ENCODE data around the gene IFFO2.

The IFFO2 gene

GRCh38 chr1:18956193-18957135 lies at the start of gene IFFO2:
TSS of gene IFFO2 (minus strand) at chr1:18956676. CDS start at chr1:18956332, 344 bp downstream.
- peak; percentile 96 to 99 (median 99) for DNase-seq (ENCODE audit: low read depth in 4 of 4, low spot score in 1 of 4)

- DNase-seq (ENCODE audit: low read depth in 4 of 4, low spot score in 1 of 4), result no peak
Measured at GRCh38 chr1:19006000-19006399, 49.5 kb upstream of the IFFO2 start.

- DNase-seq (ENCODE audit: low read depth in 4 of 4, low spot score in 1 of 4), result no peak
Measured at GRCh38 chr1:19003371-19004290, 47.2 kb upstream of the IFFO2 start.

GRCh38 chr1:19000065-19000464 lies 43.6 kb upstream of the IFFO2 start:
- DNase-seq (ENCODE audit: low read depth in 4 of 4, low spot score in 1 of 4), result no peak

GRCh38 chr1:18999359-18999758 lies 42.9 kb upstream of the IFFO2 start:
- DNase-seq (ENCODE audit: low read depth in 4 of 4, low spot score in 1 of 4), result no peak

- no peak for DNase-seq (ENCODE audit: low read depth in 4 of 4, low spot score in 1 of 4)
Measured at GRCh38 chr1:18998016-18998724, 41.7 kb upstream of the IFFO2 start.

GRCh38 chr1:18997508-18997907 lies 41.0 kb upstream of the IFFO2 start:
- no peak for DNase-seq (ENCODE audit: low read depth in 4 of 4, low spot score in 1 of 4)

GRCh38 chr1:18996548-18997177 lies 40.2 kb upstream of the IFFO2 start:
- no peak for DNase-seq (ENCODE audit: low read depth in 4 of 4, low spot score in 1 of 4)

- no peak for DNase-seq (ENCODE audit: low read depth in 4 of 4, low spot score in 1 of 4)
Measured at GRCh38 chr1:18994381-18994780, 37.9 kb upstream of the IFFO2 start.

- DNase-seq (ENCODE audit: low read depth in 4 of 4, low spot score in 1 of 4), result no peak
Measured at GRCh38 chr1:18992646-18993045, 36.2 kb upstream of the IFFO2 start.

GRCh38 chr1:18991585-18991984 lies 35.1 kb upstream of the IFFO2 start:
- DNase-seq (ENCODE audit: low read depth in 4 of 4, low spot score in 1 of 4), result no peak

GRCh38 chr1:18989896-18990295 lies 33.4 kb upstream of the IFFO2 start:
- no peak for DNase-seq (ENCODE audit: low read depth in 4 of 4, low spot score in 1 of 4)

GRCh38 chr1:18989176-18989799 lies 32.8 kb upstream of the IFFO2 start:
- no peak for DNase-seq (ENCODE audit: low read depth in 4 of 4, low spot score in 1 of 4)

GRCh38 chr1:18981242-18981641 lies 24.8 kb upstream of the IFFO2 start:
- DNase-seq (ENCODE audit: low read depth in 4 of 4, low spot score in 1 of 4), result no peak

- DNase-seq (ENCODE audit: low read depth in 4 of 4, low spot score in 1 of 4), result no peak
Measured at GRCh38 chr1:18978706-18979105, 22.2 kb upstream of the IFFO2 start.

GRCh38 chr1:18977428-18977827 lies 21.0 kb upstream of the IFFO2 start:
- DNase-seq (ENCODE audit: low read depth in 4 of 4, low spot score in 1 of 4), result no peak

- DNase-seq (ENCODE audit: low read depth in 4 of 4, low spot score in 1 of 4), result no peak
Measured at GRCh38 chr1:18976096-18976495, 19.6 kb upstream of the IFFO2 start.

- DNase-seq (ENCODE audit: low read depth in 4 of 4, low spot score in 1 of 4), result no peak
Measured at GRCh38 chr1:18974606-18975005, 18.1 kb upstream of the IFFO2 start.

GRCh38 chr1:18974005-18974404 lies 17.5 kb upstream of the IFFO2 start:
- DNase-seq (ENCODE audit: low read depth in 4 of 4, low spot score in 1 of 4), result no peak

- no peak for DNase-seq (ENCODE audit: low read depth in 4 of 4, low spot score in 1 of 4)
Measured at GRCh38 chr1:18973446-18973955, 17.0 kb upstream of the IFFO2 start.
